Measurements from ENCODE around the gene IL4I1.

- TF ChIP-seq CTCF (IDR thresholded peaks at IDR 0.05) (no peak), POLR2A (IDR thresholded peaks at IDR 0.05) (no peak)
These were observed 4.0 kb downstream of the IL4I1 start for GRCh38 chr19:49892716-49893115.

Measured in adrenal gland (tissue), 5 donors.